Central memory CD4-positive, alpha-beta T cell (primary cell): ENCODE data around the gene TULP3.

Experiments
- DNase-seq: peaks from one replicate; pipeline ENCODE4 v3.0.0; 2022

Gene TULP3

GRCh38 chr12:2936301-2936700 lies 45.6 kb downstream of the TULP3 start:
- DNase-seq, result no peak

- DNase-seq, result no peak
These were observed 46.8 kb downstream of the TULP3 start for GRCh38 chr12:2937500-2937899.

GRCh38 chr12:2939191-2939590 lies 48.5 kb downstream of the TULP3 start:
- no peak for DNase-seq

- no peak for DNase-seq
These were observed 49.9 kb downstream of the TULP3 start for GRCh38 chr12:2940564-2940963.

- no peak for DNase-seq
These were observed 50.8 kb downstream of the TULP3 start for GRCh38 chr12:2941524-2941923.

GRCh38 chr12:2944401-2945047 lies 53.8 kb downstream of the TULP3 start:
- peak; percentile 6 for DNase-seq

- DNase-seq, result no peak
These were observed 58.7 kb downstream of the TULP3 start for GRCh38 chr12:2949411-2949810.

GRCh38 chr12:2955888-2956287 lies 65.2 kb downstream of the TULP3 start:
- DNase-seq, result no peak

- DNase-seq, result no peak
These were observed 67.2 kb downstream of the TULP3 start for GRCh38 chr12:2957816-2958431.

- DNase-seq, result no peak
These were observed 67.9 kb downstream of the TULP3 start for GRCh38 chr12:2958432-2959191.

GRCh38 chr12:2959192-2959504 lies 68.5 kb downstream of the TULP3 start, which contains the start of gene TEAD4:
TEAD4 (plus strand) TSS chr12:2959397.
- no peak for DNase-seq

GRCh38 chr12:2959505-2960389 lies 69.1 kb downstream of the TULP3 start:
- DNase-seq, result no peak

- DNase-seq, result no peak
These were observed 69.8 kb downstream of the TULP3 start for GRCh38 chr12:2960390-2960956.

- no peak for DNase-seq
These were observed 70.4 kb downstream of the TULP3 start for GRCh38 chr12:2960996-2961616.

GRCh38 chr12:2961705-2962104 lies 71.0 kb downstream of the TULP3 start:
- no peak for DNase-seq

- no peak for DNase-seq
These were observed 72.6 kb downstream of the TULP3 start for GRCh38 chr12:2963154-2963759.

- no peak for DNase-seq
These were observed 73.1 kb downstream of the TULP3 start for GRCh38 chr12:2963760-2964292.

- DNase-seq, result no peak
These were observed 77.0 kb downstream of the TULP3 start for GRCh38 chr12:2967651-2968050.

- no peak for DNase-seq
These were observed 80.1 kb downstream of the TULP3 start for GRCh38 chr12:2970744-2971143.

GRCh38 chr12:2973566-2973965 lies 82.9 kb downstream of the TULP3 start:
- no peak for DNase-seq

GRCh38 chr12:2974560-2974971 lies 83.9 kb downstream of the TULP3 start:
- no peak for DNase-seq

GRCh38 chr12:2976581-2976996 lies 85.9 kb downstream of the TULP3 start:
- no peak for DNase-seq
